HG03457 (cell line): ENCODE measurements around the gene RNU5B-1.
"Not testable (repeated sequence)": the region's sequence is repeated elsewhere in the genome, so short reads cannot be mapped to it uniquely, and the experiment has no call there.

Source experiments
- ATAC-seq: cut with Tn5 transposase; IDR thresholded peaks from one replicate; pipeline ENCODE4 v1.9.1; 2021; ENCODE audit warnings: moderate number of reproducible peaks; ENCODE audit not compliant: unreplicated experiment

Gene RNU5B-1

DNA sequence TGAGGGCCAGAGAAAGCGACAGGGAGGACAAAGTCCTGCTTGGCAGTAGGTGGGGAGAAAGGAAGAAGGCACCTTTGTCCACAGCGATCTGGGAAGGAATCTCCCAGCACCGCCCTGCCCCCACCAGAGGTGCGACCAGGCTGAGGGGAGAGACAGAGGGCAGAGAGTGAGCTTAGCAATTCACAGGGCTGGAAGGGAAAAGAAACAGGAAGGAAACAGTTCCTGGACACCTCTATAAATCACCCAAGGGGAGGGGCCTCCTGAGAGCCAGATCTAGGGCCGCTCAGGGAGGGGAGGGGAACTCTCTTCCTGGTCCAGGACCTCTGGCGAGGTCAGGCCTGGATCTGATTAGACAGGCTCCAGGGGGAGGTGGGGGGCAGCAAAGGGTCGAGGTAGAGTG lies 35.4 kb downstream of the RNU5B-1 start:
- ATAC-seq = no peak

DNA sequence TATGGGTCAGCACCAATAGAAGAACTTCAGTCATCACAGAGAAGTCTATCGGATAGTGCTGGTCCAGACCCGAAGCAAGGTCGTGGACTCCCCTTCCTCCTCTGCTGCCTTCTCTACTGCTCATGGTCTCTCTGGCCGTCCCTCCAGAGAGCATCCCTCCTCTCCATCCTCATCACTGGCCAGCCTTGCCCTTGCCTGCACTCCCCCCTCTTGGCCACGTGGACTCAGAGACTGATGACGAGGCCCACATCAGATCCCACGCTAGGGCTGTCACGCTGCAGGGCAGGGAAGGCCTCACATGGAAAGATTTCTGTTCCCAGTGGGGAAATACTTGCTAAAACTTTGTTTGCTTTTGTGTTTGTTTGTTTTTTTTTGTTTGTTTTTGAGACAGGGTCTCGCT lies 38.0 kb downstream of the RNU5B-1 start:
- no peak for ATAC-seq

DNA sequence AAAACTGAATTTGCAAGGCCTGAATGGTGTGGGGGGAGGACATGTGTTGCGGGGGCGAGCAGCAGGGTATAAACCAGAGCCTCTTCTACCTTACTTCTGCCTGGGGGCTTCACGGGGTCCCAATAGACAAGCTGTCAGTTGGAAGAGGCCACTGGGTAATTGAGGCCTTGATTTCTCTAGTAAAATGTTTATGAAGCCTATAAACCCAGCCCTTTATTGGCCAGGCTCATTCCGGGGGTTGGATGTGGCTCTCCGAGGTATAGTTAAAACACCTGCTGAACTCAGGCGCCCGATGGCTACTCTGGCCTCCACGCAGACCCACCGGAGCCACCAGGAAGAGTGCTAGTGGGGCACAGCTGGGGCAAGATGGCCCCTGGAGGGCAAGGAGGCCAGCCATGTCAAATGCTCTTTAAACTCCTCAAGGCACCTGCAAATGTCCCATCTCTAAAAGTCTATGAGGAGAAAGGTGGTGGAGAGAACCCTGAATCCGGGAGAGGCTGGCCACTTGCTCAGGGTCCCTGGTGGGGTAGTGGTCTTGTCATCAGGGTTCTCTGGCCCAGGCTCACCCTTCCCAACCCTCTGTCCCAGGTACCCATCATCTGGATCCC lies 39.0 kb downstream of the RNU5B-1 start:
- no peak for ATAC-seq

DNA sequence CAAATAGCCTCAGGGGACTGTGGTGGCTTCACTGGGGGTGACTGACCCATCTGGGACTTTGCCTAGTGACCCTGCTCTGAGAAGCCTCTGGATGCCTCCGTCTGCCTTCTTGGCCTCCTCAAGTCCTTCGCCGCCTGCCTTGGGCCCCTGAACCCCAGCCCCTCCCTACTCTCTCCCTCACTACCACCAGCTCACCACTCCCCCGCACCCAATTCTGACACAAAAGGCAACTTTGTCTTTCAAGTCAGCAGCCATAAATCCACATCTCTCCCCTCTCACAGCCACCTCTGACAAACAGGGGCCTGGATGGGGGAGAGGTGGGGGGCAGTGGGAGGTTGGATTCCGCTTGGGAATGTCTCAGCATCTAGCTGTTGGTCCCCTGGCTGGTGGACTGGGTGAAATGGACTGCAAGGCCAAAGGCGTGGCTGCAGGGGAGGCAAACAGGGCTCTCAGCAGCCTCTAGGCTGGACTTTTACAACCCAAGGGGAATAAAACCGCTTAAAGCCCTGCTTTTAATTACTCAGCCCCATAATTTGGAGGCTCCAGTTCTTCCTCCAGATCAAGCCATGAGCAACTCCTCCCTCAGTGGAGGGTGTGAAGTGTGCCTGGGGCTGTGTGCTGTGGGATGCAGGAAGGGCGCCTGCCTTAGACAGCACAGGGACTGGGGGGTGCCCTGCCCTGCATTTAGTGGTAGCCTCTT lies 39.9 kb downstream of the RNU5B-1 start:
- ATAC-seq = no peak

DNA sequence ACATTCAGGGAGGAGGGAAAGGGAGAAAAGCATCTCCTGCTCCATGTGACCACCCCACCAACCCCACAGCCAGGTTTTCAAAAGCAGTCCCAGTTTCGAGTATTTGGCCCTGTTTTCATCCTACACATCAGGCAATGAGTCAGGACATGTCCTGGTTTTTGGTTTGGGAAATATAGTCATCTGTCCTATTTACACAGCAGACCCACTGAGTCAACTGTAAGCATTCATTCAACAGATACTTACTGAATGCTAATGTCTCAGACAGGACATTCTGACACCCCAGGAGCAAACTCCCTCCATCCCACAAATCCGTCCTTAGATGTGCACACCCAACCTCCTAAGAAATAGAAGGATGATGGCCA lies 40.4 kb downstream of the RNU5B-1 start:
- ATAC-seq = no peak

DNA sequence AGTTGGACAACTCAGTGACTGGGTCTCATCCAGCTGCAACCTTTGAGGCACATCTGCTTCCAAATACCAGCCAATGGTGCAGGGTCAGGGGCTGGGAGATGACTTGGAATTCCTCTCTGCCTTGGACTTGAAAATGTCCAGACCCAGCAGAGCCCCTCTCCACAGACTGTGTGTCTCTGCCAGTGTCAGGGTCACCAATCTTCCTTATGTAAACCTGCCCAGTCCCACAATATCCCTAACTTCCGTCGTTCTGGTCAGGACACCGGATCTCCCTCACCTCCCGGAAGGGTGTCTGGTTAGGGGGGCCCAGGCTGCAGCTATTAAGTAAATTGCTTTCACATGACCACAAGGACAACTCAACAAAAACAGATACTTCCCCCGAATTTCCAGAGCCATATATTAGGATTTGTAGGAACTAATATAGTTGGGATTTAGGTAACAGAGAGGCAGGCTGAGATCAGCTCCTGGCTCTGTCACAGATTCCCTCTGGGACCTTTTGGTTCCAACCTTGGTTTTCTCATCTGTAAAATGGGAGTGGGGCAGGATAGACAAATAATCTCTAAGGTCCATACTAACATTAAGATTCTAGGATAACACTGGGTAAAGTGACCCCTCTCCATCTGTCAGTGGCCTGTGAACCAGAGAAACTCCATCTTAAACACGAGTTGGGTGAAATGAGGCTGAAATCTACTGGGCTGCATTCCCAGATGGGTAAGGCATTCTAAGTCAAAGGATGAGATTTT lies 42.5 kb downstream of the RNU5B-1 start:
- no peak for ATAC-seq

DNA sequence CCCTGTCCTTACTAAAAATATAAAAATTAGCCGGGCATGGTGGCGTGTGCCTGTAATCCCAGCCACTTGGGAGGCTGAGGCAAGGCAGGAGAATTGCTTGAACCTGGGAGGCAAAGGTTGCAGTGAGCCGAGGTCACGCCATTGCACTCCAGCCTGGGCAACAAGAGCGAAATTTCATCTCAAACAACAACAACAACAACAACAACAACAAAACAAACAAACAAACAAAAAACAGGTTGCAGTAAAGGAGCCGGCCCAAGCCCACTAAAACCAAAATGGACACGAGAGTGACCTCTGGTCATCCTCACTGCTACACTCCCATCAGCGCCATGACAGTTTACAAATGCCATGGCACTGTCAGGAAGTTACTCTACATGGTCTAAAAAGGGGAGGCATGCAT lies 43.3 kb downstream of the RNU5B-1 start:
- not testable (repeated sequence) for ATAC-seq

DNA sequence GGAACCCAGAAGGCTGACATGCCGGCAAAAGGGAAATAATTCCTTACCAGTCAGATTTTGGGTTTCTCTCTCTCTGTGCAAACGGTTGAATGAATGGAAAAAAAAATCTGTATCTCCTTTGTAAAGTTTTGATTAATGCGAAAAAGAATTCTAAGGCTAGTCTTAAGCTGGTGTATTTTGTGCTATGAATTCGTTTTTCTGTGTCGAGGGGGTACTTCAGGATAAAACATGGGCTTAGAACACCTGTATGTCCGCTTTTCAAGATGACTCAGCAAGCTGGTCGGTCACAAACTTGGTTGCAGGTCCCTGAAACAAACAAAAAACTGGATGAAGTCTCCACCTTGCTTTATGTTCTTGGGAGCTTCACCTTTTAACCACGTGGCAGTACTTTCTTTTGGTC lies 44.9 kb downstream of the RNU5B-1 start:
- no peak for ATAC-seq

DNA sequence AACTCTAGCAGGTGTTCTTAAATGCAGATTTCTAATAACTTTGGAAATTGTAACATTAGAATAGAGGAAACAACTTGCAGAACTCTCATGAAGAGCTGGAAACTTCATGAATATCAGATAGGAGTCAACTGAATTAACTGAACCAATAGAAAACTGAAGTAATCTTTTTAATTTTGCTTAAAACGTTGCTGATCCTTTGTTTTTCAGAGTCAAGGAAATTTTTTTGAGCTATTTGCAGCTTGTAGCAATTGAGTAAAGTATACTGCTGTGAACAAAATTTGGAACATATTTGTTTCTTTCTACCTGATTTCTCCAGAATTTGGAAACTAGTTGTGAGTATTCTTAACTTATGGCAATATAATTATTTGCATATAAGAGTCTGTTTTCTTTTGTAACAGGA lies 47.5 kb downstream of the RNU5B-1 start:
- ATAC-seq = not testable (repeated sequence)
